Ecto neural progenitor cell (in vitro differentiated cells): ENCODE results near the gene RNF145.
"Not testable (repeated sequence)": the region's sequence is repeated elsewhere in the genome, so short reads cannot be mapped to it uniquely, and the experiment has no call there.

Source experiments
- DNase-seq: peaks from one replicate; pipeline ENCODE4 v3.0.0-alpha.2; 2018; ENCODE audit warnings: low spot score

The RNF145 gene

GRCh38 chr5:159209438-159210209, at the start of gene RNF145:
RNF145 (minus strand) TSS chr5:159209553; CDS start chr5:159203617, 5,936 bp downstream.
- peak; percentile 82 for DNase-seq

GRCh38 chr5:159258361-159258760, 49.0 kb upstream of the RNF145 start:
- DNase-seq: no peak

GRCh38 chr5:159257629-159258283, 48.4 kb upstream of the RNF145 start:
- no peak for DNase-seq

GRCh38 chr5:159257007-159257406, 47.7 kb upstream of the RNF145 start:
- DNase-seq: no peak

- no peak for DNase-seq
Observed at GRCh38 chr5:159252195-159252594, 42.8 kb upstream of the RNF145 start.

- DNase-seq: no peak
Observed at GRCh38 chr5:159249158-159249557, 39.8 kb upstream of the RNF145 start.

- DNase-seq: no peak
Observed at GRCh38 chr5:159244890-159245289, 35.5 kb upstream of the RNF145 start.

GRCh38 chr5:159244163-159244562, 34.8 kb upstream of the RNF145 start:
- DNase-seq: no peak

GRCh38 chr5:159243385-159243784, 34.0 kb upstream of the RNF145 start:
- DNase-seq: no peak

GRCh38 chr5:159242656-159243055, 33.3 kb upstream of the RNF145 start:
- DNase-seq: no peak

- DNase-seq: no peak
Observed at GRCh38 chr5:159241946-159242552, 32.7 kb upstream of the RNF145 start.

GRCh38 chr5:159240301-159240870, 31.0 kb upstream of the RNF145 start:
- no peak for DNase-seq

- DNase-seq: not testable (repeated sequence)
Observed at GRCh38 chr5:159235871-159236520, 26.6 kb upstream of the RNF145 start.

GRCh38 chr5:159231167-159231566, 21.8 kb upstream of the RNF145 start:
- DNase-seq: no peak

GRCh38 chr5:159230657-159231056, 21.3 kb upstream of the RNF145 start:
- no peak for DNase-seq

GRCh38 chr5:159228097-159228496, 18.7 kb upstream of the RNF145 start:
- not testable (repeated sequence) for DNase-seq

GRCh38 chr5:159227452-159227851, 18.1 kb upstream of the RNF145 start:
- DNase-seq: no peak

- no peak for DNase-seq
Observed at GRCh38 chr5:159226451-159226850, 17.1 kb upstream of the RNF145 start.

- no peak for DNase-seq
Observed at GRCh38 chr5:159224471-159224870, 15.1 kb upstream of the RNF145 start.

- no peak for DNase-seq
Observed at GRCh38 chr5:159223469-159223868, 14.1 kb upstream of the RNF145 start.

- DNase-seq: no peak
Observed at GRCh38 chr5:159220206-159220605, 10.9 kb upstream of the RNF145 start.

GRCh38 chr5:159218595-159219023, 9.3 kb upstream of the RNF145 start:
- no peak for DNase-seq
